Erythroblast (primary cell): Measurements from ENCODE around the gene SACS.

ENCODE experiments used
- GATA1 ChIP-seq: IDR thresholded peaks from 2 replicates; pipeline ENCODE4 v1.6.1; 2011; ENCODE audit warnings: low read depth, mild to moderate bottlenecking, control low read depth, low read length, moderate library complexity
- POLR2A ChIP-seq: IDR thresholded peaks from 2 replicates; pipeline ENCODE4 v1.6.1; 2011; ENCODE audit warnings: mild to moderate bottlenecking, low read length

DNA sequence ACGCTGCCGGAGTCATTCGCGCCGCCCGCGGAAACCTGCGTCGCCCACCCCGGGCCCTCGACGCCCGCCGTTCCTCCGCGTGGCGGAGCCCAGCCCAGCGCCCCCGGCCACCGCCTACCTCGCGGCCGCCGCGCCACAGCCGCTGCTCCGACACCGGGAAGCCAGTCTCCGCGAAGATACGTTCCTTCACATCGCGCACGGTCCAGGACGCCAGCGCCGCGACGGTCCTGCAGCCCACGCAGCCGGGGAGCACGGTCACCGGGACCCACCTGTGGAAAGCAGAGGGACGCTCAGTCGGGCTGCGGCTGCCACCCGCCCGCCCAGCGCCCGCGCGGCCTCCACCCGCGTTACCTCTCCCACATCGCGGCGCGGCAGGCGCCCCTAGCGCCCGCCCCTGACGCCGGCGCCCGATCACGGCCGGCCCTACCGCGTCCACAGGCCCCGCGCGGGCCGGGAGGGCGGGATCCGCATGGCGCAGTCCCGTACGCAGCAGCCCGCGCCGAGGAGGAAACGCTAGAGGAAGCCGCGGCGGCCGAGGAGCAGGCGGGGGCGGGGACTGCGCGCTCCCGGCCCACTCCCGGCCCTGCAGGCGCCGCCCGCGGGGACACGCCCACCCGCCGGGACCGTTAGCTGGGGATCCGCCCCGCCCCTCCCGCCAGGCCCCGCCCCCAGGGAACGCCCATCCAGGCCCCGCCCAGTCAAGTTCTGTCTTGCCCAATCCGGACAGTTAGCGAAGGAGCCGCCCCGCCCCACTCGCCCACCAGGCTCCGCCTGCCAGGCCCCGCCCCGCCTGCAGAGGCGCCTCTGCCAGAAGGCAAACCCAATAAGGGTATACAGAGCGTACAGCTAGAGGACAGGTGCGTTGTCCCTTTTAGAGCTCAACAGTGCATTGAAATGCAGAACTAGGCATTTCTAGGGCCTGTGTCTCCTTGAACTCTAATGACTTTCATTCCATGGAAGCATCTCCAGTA, 58.2 kb downstream of the SACS start:
- peak; percentile 35 for TF ChIP-seq POLR2A
- no peak for TF ChIP-seq GATA1
